Epithelial cell of esophagus (primary cell): Measurements from ENCODE around the gene IFNA6.
"Not testable (repeated sequence)": the region's sequence is repeated elsewhere in the genome, so short reads cannot be mapped to it uniquely, and the experiment has no call there.

Experiments
- DNase-seq: peaks from one replicate; pipeline ENCODE4 v3.0.0; 2010; ENCODE audit warnings: low read depth
- H3K4me3 ChIP-seq: 2 replicates; pipeline ENCODE4 v1.5.1; 2011; ENCODE audit warnings: mild to moderate bottlenecking, low read length, control low read depth
- TF ChIP-seq, protein P1 (sequence below): IDR thresholded peaks from 2 replicates; pipeline ENCODE4 v1.5.1; 2011; ENCODE audit warnings: low read depth, mild to moderate bottlenecking, low read length, control low read depth, inconsistent platforms; ENCODE audit not compliant: insufficient read depth; ENCODE audit errors: missing control alignments

The IFNA6 gene

DNA sequence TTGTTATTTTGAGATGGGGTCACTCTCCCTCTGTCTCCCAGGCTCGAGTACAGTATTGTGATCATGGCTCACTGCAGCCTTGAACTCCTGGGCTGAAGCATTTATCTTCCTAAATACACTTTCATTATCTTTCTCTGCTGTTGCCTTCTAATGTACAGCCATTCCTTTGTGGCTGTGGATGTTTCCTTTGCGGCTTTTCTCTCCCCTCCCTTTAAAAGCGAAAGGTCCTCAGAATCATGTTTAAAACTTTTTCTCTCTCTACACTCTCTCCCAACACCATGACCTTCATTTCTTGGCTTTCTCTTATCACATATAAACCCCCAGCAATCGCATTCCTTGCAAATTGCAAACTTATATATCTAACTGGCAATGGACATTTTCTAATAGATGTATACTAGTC, 32.9 kb upstream of the IFNA6 start:
- no peak overlapping the region for H3K4me3 ChIP-seq
- DNase-seq = no peak
- TF ChIP-seq, protein P1, sequence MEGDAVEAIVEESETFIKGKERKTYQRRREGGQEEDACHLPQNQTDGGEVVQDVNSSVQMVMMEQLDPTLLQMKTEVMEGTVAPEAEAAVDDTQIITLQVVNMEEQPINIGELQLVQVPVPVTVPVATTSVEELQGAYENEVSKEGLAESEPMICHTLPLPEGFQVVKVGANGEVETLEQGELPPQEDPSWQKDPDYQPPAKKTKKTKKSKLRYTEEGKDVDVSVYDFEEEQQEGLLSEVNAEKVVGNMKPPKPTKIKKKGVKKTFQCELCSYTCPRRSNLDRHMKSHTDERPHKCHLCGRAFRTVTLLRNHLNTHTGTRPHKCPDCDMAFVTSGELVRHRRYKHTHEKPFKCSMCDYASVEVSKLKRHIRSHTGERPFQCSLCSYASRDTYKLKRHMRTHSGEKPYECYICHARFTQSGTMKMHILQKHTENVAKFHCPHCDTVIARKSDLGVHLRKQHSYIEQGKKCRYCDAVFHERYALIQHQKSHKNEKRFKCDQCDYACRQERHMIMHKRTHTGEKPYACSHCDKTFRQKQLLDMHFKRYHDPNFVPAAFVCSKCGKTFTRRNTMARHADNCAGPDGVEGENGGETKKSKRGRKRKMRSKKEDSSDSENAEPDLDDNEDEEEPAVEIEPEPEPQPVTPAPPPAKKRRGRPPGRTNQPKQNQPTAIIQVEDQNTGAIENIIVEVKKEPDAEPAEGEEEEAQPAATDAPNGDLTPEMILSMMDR = no peak

DNA sequence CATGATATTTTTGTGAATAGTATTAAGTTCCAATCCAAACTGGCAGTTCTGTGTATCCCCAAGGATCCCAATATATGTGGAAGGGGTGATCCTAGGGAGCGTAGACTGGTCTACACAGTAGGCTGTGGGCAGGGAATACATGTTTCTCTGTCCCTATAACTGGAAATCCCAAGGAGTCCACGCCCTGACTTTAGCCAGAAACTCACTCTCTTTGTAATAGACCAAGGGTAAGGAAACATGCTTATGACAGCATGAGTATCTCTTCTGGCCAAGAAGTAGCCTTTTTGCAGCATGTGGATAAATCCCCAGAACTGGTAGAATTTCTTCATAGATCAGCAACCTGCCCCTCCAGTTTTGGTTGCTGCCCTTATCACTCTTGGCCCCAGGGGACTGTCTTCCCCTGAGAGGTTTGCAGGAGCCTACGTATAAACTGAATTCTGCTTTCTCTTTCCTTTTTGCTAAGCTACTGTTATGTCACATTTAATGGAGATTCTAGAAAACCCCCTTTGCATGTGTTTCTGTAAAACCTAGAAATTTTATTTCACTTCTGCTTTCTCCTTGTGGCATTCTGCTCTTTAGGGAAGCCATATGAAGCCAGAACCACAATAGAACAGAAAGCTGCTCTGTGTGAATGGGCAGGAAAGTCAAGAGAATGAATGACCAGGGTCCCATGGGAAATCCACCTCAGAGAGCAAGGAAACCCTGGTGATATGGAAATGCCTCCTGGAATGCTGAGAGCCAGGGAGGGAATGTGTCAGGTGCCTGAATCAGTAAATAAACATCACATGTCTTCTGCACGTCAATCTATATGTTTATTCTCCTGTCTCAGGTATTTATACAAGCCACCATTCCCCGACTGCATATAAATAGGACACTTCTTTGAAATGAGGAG, 31.0 kb upstream of the IFNA6 start:
- peak; percentile 25 for DNase-seq
- TF ChIP-seq, protein P1 = no peak
- no peak overlapping the region for H3K4me3 ChIP-seq

DNA sequence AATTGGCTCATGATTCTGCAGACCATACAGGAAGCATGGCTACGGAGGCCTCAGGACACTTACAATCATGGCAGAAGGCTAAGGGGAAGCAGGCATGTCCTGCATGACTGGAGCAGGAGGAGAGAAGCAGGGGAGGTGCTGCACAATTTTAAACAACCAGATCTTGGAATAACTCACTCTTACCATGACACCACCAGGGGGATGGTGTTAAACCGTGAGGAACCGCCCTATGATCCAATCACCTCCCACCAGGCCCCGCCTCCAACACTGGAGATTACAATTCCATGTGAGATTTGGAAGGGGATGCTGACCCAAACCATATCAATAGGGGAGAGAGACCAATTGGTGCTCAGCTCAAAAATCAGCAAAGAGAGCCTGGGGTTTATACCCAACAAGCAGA, 20.8 kb upstream of the IFNA6 start:
- DNase-seq, H3K4me3 ChIP-seq: not testable (repeated sequence)

DNA sequence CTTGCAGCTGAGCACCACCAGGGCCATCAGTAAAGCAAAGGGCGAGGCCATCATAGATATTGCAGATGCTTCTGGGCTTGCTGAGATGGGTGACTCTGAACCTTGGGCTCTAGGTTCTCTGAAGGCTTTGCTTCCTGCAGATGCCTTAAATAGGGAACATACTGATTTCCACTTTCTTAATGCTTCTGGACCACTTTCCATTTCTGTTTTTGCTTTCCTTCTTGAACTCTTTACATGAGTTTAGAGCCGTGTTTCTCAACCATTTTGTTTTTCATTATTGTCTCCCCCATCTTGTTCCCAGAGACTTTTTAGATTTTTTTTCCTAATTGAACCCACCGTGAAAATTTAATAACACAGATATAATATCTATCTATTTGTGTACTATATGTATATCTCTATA, 17.3 kb upstream of the IFNA6 start, which contains the start of gene IFNA13:
Gene IFNA13 (minus strand): TSS at position 101 of the 400 bp plus-strand sequence. CDS start 47 bp downstream, at position 54.
- no peak within 1 kb of the TSS for H3K4me3 ChIP-seq
- DNase-seq = no peak
- TF ChIP-seq, protein P1 = no peak

DNA sequence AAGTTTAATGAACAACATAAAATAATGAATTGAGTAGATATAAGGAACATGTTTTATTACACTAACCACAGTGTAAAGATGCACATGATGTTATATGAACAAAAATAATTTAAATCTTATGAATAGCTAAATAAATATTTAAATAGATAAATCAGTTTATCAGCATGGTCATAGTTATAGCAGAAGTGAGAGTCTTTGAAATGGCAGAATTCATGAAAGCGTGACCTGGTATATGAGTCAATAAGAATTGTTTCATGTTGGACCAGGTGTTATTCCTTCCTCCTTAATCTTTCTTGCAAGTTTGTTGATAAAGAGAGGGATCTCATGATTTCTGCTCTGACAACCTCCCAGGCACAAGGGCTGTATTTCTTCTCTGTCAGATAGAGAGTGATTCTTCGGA, 16.5 kb upstream of the IFNA6 start:
- H3K4me3 ChIP-seq, DNase-seq: not testable (repeated sequence)

DNA sequence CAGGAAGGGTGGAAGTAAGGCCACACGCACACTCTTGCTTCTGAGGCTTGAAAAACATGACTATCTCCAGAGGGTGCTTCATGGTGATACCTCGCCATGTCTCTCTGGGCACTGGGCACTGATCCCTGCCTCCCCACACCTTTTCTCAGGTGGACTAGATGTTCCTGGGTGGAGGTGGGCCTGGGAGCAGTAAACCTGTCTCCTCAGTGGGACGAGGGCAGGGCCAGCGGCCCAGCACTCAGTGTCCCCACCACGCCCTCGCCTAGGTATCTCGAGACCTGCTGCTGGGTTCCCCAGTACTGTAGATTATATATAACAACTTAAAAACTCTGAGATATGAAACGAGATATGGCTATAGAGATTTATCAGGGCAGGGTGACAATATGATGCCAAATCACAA, 11.6 kb upstream of the IFNA6 start:
- TF ChIP-seq, protein P1 = no peak
- no peak overlapping the region for H3K4me3 ChIP-seq
- no peak for DNase-seq

DNA sequence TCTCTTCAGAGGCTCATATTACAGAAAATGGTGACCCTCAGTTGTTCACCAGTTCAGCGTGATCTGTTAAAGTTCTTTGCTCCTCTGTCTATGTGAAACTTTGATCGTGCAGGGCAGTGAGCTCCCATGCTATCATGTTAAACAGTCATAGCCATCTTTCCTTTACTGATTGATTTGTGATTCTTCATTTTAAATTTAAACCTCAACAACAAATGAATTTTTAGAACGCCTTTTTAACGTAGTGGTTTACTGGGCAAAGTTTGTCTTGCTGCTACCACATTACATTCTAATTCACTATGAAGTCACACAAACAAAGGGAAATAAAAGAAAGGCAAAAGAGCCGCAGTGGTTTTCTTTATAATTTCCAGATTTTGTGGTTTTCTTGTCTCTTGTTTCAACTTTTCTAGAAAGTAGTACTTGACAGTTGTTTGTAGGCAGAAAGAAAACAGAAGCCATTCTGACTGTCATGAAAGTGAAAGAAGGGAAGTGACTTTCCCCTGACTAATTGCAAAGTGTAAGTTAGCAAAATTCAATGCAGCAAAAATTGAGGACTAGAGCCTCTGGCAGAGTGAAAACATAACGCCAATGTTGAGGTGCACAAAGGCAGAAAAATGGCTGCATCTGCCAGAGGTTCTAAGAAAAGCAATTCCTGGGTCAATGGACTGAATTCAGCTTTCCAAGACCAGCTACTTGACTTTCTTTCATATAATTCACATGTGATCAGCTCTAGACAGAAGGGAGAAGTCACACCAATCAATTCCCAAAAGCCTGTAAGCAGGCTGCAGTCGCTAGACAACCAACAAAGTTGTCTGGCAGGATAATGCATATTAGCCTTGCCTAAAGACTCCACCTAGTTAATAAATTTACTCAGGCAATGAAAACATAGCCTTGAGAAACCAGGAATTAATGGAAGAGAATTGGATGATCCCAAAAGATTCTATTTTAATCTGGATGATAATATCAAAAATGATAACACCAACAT, 7.1 kb upstream of the IFNA6 start:
- H3K4me3 ChIP-seq = no peak overlapping the region
- no peak for DNase-seq
- TF ChIP-seq, protein P1 = no peak
